NK-92 (cell line): ENCODE results near the gene IGFBP4.

Experiments
- DNase-seq: peaks from one replicate; lab custom pipeline; 2025; ENCODE audit not compliant: unreplicated experiment; lab: John Stamatoyannopoulos, UW

The IGFBP4 gene

DNA sequence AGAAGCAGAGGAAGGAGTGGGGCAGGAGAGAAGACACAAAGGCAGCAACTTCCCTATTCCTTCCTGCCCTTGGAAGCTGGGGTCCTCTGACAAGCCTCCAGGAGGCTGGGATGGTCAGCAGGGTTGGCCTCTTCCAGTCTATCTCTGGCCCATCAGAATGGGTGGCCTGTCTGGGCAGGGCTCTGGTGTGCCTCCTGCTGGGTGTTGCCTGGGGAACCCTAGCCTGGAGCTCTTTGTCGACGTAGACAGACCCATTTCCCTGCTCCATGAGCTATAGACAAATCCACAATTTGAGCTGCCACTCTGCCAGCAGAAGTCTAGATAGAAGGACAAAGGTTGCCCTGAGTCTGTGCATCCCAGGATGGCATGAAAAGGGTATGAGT is 11.4 kb downstream of the IGFBP4 start:
- DNase-seq = no peak

DNA sequence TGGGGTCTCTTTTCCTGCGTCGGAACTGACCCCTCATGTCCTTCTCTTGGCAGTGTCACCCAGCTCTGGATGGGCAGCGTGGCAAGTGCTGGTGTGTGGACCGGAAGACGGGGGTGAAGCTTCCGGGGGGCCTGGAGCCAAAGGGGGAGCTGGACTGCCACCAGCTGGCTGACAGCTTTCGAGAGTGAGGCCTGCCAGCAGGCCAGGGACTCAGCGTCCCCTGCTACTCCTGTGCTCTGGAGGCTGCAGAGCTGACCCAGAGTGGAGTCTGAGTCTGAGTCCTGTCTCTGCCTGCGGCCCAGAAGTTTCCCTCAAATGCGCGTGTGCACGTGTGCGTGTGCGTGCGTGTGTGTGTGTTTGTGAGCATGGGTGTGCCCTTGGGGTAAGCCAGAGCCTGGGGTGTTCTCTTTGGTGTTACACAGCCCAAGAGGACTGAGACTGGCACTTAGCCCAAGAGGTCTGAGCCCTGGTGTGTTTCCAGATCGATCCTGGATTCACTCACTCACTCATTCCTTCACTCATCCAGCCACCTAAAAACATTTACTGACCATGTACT is 13.2 kb downstream of the IGFBP4 start:
- no peak for DNase-seq

DNA sequence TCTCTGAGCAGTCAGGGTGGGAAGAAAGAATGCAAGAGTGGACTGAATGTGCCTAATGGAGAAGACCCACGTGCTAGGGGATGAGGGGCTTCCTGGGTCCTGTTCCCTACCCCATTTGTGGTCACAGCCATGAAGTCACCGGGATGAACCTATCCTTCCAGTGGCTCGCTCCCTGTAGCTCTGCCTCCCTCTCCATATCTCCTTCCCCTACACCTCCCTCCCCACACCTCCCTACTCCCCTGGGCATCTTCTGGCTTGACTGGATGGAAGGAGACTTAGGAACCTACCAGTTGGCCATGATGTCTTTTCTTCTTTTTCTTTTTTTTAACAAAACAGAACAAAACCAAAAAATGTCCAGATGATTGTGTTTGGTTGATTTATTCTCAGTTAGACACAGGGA is 14.1 kb downstream of the IGFBP4 start:
- DNase-seq = no peak

DNA sequence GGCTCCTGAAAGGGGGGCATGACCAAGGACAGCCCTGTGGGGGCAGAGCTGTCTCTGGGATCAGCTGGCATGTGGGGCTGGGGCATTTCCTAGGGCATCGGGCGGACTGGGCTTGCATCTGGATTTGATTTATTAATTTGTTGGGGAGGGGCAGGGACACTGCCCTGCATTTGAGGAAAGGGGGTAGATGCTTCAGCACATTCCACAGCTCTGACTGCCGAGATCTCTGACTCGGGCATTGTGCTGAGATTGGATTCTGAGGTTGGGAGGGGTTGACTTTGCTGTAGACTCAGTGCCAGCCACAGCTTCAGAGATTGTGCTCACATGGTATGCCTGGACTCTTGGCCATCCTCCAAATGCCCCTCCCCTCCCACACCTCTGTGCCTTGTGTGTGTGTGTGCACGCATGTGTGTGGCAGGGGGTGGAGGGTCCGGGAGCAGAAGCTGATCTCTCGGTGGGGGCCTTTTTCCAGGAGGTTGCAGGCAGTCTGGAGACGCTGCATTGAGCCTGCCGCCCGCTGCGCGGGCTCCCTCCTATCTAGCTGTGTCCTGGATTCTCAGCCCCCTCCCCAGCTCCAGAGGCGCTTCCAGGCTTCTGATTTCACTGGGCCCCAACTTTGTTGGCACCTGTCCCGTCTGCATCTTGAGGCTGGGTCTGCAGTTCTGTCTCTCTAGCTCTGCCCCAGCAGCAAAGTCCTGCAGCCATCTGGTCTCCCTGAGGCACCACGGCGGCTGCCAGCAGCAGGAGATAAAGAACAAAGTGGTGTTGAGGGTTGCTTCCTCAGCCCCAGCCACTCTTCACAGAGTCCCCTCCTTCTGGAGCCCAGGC is 14.9 kb downstream of the IGFBP4 start:
- DNase-seq = no peak

DNA sequence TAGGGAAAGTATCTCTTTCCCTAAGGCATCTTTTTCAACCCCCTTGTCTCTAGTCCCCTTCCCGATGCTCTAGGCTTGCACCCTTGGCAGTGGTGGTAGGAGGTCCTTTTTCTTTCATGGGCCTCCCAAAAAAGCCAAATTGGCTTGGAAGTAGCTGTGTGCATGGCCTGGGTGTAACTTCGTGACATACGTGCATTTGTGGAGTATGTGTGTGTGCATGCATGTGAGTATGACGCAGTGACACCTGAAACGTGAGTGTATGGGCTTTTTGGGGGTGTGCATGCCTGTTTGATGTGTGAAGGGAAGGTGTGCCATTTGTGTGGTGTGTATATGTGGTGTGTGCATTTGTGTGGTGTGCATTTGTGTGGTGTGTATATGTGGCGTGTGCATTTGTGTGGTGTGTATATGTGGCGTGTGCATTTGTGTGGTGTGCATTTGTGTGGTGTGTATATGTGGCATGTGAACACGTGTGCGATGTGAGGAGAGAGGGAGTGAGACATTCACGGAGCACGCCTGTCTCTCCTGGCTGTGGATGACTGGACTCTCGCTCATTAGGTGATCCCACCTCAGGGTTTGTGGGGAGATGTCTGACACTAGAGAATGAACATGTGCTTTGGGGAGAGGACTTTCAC is 15.7 kb downstream of the IGFBP4 start:
- no peak for DNase-seq

DNA sequence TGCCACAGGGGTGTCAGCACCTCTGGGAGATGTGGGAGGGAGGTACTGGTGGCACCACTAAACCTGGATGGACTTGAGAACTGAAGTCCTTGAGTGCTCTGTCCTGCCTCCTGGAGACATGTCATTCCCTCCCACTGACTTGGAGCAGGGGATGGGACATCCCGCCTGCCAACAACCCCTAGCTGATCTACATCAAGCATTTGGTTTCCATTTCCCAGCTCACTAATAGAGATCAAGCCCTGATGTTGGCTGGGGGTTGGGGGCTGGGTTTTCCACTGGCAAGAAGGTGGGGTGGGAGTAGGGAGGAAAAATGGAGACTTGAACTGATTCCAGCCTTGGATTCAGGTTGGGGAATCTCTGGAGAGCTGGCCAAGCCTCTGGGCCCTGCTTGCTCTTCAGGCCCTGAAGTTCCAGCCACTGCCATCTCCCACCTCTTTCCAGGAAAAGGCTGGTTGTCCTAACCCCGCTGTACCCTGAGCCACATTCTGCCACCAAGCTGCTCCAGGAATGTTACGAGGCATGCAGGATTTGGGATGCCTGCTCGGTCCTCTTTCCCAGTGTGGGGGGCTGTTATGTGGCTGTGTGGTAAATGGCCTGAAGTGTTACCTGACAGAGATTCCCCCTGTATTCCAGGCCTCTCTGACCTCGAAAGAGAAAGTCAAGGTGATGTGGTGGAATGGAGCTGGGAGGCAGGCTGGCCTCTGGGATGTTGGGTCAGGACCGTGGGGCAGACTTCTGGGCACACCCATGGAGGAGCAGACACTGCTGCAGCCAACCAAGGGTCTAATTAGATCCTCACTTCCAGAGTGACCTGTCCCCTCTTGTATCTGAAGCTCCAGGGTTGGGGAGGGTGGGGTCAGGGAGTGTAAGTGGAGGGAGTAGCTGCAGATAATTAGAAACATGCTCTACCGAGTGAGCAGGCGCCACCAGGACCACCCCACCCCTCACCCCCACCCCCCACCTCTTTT is 16.7 kb downstream of the IGFBP4 start:
- DNase-seq = no peak

DNA sequence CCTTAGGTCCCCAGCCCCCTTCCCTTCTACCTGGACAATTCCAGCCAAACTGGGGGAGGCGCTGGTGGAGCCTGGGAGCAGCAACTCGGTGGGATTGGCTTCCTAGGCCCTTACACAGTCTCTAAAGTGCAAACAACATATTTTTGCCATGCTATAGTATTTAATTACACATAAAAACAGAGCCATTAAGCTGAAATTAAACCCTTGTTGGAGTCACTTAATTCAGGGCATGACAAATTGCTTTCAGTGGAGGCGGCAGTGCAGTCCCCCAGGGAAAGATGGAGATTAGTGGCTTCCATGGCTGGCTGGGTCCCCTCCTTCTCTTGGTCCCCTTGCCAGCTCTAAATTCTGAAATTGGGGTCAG is 17.3 kb downstream of the IGFBP4 start:
- DNase-seq = no peak

DNA sequence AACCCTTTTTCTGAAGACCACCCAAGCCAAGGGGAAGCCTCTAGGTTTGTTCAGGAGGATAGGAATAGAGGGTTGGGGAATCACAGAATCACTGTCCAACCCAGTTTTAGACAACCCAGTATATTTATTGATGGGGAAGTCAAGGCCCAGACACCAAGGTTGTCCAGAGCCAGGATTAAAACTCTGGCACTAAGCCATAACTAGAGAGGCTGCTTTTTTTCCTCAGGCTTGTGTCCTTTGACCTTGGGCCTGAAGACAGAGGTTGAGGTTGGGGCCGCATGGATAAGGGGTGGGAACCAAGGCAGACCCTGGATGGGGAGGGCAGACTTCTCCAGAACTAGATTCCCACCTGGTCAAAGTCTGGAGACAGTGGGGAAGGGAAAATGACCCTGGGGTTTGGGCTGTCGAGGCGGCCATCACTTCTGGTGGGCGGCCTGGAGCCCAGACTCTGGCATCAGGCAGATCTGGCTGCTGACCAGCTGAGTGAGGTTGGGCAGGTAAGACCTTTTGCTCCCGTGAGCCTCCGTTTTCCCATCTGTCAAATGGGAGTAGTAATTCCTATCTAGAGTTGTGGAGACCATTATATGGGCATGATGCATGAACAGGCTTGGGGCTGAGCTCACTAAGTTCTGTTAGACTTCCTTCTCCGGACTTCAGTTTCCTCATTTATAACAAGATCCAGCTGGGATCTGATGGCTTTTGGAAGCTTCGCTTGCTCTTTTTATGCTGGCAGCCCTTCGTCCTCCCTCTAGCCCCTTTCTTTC is 17.9 kb downstream of the IGFBP4 start:
- DNase-seq = no peak

DNA sequence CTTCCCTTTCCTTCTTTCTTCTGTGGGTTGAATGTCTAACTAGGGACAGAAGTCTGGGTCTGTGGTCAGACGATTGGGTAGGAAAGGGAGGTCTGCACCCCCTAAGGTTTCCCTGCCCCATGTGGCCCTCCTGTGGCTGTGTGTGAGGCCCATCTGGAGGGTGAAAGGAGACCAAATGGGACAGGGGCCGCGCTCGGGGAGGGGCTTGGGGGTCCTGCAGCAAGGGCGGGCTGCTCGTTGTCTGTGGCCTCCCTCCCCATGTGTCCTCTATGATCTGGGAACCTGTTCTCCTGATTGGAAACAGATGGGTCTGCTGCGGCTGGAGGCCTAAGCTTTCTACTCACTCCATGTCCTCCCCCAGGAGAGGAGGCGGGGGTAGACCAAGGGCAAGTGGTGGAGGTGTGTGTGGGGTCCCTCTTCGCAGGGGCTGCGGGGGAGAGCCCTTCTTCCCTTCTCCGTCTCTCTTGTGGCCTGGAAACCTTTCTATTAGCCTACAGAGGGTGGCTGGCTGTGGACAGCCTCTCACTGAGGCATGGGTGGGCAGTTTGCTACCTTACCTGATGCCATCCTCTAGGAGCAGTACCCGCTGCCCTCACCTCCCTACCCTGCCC is 18.6 kb downstream of the IGFBP4 start:
- no peak for DNase-seq

DNA sequence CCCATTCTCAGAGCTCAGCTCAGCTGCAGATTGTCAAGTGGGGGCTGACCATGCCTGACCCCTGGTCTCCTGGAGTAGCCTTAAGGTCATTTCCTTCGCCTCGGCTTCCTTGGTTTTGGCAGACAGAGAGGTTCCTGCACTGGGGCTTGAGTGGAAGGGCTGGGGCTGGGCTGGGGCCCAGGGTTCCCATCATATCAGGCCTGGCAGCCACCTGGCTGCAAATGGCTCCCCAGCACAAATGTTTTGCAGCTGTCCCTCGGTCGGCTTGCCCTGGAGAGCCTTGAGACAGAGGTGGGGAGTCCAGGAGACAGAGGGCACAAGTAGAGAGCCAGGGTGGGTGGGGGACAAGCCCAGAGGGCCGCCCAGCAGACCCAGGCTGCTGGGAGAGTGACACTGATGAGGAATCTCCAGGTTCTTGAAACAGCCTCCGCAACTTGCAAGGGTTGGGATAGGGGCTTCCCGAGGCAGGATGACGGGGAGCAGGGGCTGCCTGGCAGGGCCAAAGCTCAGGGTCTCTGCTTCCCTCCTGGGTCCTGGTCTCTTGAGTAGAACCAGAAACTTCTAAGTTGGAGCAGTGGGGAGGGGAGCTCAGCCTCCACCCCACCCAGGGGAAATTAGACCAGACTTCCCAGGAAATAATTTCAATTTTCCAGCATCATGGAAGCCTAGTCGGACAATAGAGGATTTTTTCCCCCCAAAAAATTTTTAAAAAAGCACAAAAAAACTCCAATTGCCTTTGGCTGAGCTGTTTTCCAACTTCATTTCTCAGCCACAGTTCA is 19.3 kb downstream of the IGFBP4 start:
- DNase-seq = no peak

DNA sequence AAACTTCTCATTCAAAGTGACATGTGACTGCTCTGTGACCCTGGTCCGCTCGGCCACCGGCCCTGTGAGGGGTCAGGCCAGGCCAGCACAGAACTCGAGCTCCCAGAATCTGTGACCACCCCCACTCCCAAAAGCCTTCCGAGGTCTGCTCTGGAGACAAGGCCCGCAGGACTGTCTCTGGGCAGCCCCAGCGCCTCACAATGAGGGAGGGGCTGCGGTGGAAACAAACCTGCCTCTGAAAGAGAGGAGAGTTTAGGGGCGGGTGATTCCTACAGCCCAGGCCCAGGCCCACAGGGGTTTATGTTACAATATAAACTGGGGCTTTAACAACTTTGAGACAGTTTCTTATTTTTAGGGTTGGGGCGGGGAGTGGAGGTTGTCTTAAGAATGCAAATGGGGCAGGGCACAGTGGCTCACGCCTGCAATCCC is 19.9 kb downstream of the IGFBP4 start:
- DNase-seq = no peak

DNA sequence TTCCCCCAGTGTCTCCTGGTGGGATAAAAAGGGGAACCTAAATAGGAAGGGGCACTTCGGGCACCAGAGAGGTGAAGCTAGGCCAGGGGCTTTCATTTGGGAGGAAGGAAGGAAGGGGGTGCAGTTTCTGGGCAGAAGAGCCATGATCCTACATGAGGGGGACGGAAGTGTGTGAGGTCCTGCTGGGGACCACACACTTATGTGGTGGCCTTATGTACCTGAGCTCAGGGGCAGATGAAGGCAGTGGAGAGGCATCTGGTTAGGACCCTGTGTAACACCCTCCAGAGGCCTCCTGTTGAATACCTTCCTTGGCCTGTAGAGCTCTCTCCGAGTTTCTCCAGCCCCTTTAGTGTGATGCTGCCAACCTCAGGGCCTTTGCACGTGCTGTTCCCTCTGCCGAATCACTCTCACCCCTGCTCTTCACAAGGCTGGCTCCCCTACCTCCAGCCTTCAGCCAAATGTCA is 21.2 kb downstream of the IGFBP4 start:
- no peak for DNase-seq

DNA sequence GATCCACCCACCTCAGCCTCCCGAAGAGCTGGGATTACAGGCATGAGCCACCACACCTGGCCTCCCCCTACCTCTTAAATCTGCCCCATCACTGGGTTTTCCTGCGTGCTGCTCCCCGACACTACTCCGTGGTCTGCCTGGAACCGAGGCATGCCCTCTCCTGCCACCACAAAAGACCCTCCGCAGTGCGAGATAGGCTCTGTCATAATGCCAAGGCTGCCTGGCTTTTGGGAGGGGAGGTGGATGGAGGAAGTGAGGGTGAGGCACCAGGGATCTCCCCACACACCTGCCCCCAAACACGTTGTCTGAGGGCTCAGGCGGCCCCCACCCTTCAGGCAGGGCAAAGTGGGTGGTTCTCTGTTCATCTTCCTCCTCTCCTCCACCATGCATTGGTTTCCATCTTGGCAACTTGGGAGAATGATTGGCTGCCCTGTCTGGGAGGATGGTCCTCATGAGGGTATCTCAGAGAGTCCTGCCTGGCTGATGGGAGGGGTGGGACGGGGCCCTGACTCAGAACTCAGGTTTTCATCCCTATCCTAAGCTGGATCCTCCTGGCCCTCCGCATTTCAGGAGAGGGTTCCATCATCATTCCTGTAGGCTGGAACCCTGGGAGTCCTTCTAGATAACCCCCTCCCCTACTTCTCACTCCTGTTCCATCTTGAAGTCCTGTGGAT is 23.2 kb downstream of the IGFBP4 start:
- no peak for DNase-seq

DNA sequence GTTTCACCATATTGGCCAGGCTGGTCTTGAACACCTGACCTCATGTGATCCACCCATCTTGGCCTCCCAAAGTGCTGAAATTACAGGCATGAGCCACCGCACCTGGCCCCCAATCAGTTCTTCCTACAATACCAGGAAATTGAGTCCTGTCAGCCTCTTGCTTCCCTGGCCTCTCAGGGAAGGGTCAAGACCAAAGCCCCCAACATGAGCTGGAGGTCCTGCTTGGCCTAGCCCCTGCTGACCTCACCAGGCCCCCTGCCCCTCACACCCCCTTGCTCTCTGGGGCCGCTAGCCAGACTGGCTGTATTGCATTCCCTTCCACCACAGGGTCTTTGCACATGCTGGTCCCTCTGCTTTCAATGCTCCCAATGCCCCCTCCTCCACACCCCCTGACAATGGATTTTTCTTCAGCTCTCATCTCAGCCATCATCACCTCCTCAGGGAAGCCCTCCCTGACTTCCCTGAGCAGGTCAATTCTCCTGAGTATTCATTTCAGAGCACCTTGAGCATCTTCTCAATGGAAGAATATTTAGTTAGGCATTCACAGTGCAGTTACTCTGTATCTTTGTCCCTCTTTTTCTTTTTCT is 24.1 kb downstream of the IGFBP4 start:
- no peak for DNase-seq

DNA sequence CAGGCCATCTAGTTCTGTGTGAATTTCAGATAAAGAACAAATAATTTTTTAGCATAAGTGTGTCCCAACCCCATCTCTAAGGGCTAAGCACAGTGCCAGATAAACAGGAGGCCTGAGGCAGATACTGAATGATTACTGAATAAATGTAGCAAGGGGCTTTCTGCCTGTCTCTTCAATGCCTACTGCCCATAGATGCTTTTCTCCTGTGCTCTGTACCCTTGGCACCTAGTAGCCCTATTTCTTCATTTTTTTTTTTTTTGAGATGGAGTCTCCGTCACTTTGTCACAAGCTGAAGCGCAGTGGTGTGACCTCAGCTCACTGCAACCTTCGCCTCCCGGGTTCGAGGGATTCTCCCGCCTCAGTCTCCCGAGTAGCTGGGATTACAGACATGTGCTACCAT is 25.3 kb downstream of the IGFBP4 start:
- DNase-seq = no peak

DNA sequence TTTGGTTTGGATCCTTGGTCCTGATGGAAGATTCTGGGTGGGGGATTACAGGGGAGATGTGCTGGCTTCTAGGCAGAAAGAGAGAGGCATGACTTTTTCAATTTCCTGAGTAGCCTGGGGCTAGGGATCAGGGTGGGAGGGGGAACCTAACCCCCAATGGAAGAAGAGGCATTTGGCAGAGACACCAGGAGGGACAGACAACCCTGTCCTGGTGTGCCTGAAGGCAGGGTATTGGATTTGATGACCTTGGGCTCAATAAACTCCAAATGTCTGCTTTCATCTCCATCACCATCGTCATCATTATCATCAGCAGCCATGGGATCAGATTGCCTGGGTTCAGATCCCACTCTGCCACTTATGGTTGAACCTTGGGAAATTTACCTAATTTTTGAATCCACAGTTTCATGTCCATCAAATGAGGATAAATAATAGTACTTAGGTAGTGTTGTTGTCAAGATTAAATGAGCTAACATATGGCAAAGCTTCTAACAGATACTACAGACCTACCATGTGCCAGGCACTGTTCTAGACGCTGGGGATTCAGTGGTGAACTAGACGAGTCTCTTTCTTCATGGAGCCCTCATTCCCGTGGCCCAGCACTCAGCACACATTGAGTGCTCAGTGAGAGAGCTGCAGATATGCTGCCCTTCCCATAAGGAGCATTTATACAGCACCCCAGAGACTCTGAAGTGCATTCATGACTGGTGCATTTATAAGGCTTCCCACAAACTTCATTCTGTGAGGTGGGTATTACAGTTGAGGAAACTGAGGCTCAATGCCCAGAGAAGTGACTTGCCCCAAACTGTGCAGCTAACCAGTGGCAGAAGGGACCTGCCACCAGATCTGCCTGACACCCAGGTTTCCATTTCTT is 26.8 kb downstream of the IGFBP4 start:
- no peak for DNase-seq
